IMR-90 (cell line): ENCODE data around the gene ATXN1.

ENCODE experiments used
- MAZ ChIP-seq: IDR thresholded peaks from 2 replicates; pipeline ENCODE4 v1.6.1; 2012; ENCODE audit warnings: low read depth, mild to moderate bottlenecking, low read length, improper control_type of control experiment, moderate library complexity, borderline replicate concordance
- MXI1 ChIP-seq: IDR thresholded peaks from 2 replicates; pipeline ENCODE4 v1.6.1; 2012; ENCODE audit warnings: low read depth, mild to moderate bottlenecking, low read length, moderate library complexity, borderline replicate concordance
- POLR2A ChIP-seq: IDR thresholded peaks from 2 replicates; pipeline ENCODE4 v1.6.1; 2012; ENCODE audit warnings: mild to moderate bottlenecking, low read depth, low read length
- RCOR1 ChIP-seq: IDR thresholded peaks from 2 replicates; pipeline ENCODE4 v1.6.1; 2012; ENCODE audit warnings: mild to moderate bottlenecking, low read length, improper control_type of control experiment; ENCODE audit not compliant: insufficient replicate concordance
- RFX5 ChIP-seq: IDR thresholded peaks from 2 replicates; pipeline ENCODE4 v1.8.0; 2012; ENCODE audit warnings: low read depth, mild to moderate bottlenecking, low read length, moderate library complexity
- SMC3 ChIP-seq: fragments of 150-350 bp; IDR thresholded peaks from 2 replicates; pipeline ENCODE4 v1.6.1; 2016; ENCODE audit warnings: low read depth, mild to moderate bottlenecking, antibody characterized with exemption, low read length, moderate library complexity
- TF ChIP-seq, protein P1 (sequence below): conservative IDR thresholded peaks from 2 replicates; pipeline ENCODE4 v1.5.1; 2012; ENCODE audit warnings: mild to moderate bottlenecking, low read depth, low read length, improper control_type of control experiment

DNA sequence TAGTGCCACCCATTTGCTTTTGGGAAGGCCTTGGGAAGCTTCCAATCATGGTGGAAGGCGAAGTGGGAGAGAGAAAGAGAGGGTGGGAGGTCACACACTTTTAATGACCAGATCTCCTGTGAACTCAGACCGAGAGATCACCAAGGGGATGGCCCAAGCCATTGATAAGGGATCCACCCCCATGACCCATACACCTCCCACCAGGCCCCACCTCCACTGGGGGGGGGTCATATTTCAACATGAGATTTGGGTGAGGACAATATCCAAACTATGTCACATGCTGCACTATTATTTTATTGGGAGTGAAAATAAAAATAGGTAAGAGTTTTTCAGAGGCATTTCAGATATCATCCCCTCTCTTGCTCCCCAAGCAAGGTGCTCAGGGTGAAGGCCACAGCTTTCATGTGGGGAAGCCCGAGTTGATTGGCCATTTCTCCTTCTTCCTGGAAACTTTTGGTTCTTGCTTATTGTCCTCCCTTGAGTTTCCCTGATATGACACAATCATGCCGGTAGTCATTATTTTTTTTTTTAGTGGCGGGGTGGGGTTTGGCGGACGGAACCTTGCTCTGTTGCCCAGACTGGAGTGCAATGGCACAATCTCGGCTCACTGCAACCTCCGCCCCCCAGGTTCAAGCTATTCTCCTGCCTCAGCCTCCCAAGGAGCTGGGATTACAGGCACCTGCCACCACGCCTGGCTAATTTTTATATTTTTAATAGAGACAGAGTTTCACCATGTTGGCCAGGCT lies 507.7 kb downstream of the ATXN1 start:
- TF ChIP-seq RFX5, result no peak
- TF ChIP-seq, protein P1, sequence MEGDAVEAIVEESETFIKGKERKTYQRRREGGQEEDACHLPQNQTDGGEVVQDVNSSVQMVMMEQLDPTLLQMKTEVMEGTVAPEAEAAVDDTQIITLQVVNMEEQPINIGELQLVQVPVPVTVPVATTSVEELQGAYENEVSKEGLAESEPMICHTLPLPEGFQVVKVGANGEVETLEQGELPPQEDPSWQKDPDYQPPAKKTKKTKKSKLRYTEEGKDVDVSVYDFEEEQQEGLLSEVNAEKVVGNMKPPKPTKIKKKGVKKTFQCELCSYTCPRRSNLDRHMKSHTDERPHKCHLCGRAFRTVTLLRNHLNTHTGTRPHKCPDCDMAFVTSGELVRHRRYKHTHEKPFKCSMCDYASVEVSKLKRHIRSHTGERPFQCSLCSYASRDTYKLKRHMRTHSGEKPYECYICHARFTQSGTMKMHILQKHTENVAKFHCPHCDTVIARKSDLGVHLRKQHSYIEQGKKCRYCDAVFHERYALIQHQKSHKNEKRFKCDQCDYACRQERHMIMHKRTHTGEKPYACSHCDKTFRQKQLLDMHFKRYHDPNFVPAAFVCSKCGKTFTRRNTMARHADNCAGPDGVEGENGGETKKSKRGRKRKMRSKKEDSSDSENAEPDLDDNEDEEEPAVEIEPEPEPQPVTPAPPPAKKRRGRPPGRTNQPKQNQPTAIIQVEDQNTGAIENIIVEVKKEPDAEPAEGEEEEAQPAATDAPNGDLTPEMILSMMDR, result no peak
- no peak for TF ChIP-seq POLR2A
- no peak for TF ChIP-seq MAZ
- TF ChIP-seq RCOR1, result no peak
- no peak for TF ChIP-seq MXI1
- TF ChIP-seq SMC3, result no peak
